Measurements from ENCODE around the gene UTS2B.
"Not testable (repeated sequence)": the region's sequence is repeated elsewhere in the genome, so short reads cannot be mapped to it uniquely, and the experiment has no call there.

Gene UTS2B

DNA sequence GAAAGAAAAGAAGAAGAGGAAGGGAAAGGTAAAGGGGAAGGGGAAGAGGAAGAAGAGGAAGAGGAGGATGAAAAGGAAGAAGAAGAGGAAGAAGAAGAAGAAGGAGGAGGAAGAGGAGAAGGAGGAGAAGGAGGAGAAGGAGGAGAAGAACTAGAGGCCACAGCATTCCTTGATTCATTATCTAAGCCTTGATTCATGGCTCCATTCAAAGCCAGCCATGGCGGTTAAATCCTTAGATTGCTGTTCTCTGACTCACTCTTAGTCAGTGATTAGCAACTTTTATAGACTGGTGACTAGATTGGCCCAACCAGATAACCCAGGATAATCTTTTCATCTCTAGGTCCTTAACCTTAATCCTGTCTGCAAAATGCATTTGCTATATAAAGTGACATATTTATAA lies 83.7 kb downstream of the UTS2B start:
- H3K4me3 ChIP-seq (ENCODE audit: low read depth, low read length) = no peak overlapping the region
- H3K4me1 ChIP-seq = no peaks in the 10 kb centered on the region
- TF ChIP-seq, protein P1, sequence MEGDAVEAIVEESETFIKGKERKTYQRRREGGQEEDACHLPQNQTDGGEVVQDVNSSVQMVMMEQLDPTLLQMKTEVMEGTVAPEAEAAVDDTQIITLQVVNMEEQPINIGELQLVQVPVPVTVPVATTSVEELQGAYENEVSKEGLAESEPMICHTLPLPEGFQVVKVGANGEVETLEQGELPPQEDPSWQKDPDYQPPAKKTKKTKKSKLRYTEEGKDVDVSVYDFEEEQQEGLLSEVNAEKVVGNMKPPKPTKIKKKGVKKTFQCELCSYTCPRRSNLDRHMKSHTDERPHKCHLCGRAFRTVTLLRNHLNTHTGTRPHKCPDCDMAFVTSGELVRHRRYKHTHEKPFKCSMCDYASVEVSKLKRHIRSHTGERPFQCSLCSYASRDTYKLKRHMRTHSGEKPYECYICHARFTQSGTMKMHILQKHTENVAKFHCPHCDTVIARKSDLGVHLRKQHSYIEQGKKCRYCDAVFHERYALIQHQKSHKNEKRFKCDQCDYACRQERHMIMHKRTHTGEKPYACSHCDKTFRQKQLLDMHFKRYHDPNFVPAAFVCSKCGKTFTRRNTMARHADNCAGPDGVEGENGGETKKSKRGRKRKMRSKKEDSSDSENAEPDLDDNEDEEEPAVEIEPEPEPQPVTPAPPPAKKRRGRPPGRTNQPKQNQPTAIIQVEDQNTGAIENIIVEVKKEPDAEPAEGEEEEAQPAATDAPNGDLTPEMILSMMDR (IDR thresholded peaks at IDR 0.05; ENCODE audit: low read depth, low read length) = no peak
- H3K27me3 ChIP-seq = peaks cover 6% of the 10 kb centered on the region; the same call in 1 of the 2 replicates
- no peaks in the 10 kb centered on the region for H3K36me3 ChIP-seq
- no peak for DNase-seq
- H3K9me3 ChIP-seq = no peaks in the 10 kb centered on the region

- H3K27me3 ChIP-seq; H3K4me1 ChIP-seq; DNase-seq; H3K36me3 ChIP-seq; H3K4me3 ChIP-seq (ENCODE audit: low read depth, low read length); H3K9me3 ChIP-seq: not testable (repeated sequence)
These were observed 84.3 kb downstream of the UTS2B start for GRCh38 chr3:191246034-191246433.

- Histone ChIP-seq H3K27me3 (peaks cover 9% of the 10 kb centered on the region; the same call in 1 of the 2 replicates), H3K9me3 (no peaks in the 10 kb centered on the region)
- no peak for DNase-seq
These were observed 86.0 kb downstream of the UTS2B start for GRCh38 chr3:191244242-191244867.

GRCh38 chr3:191240486-191240885 lies 89.8 kb downstream of the UTS2B start:
- H3K36me3 ChIP-seq = no peaks in the 10 kb centered on the region
- H3K4me1 ChIP-seq = no peaks in the 10 kb centered on the region

More at GRCh38 chr3:191244242-191244867, 86.0 kb downstream of the UTS2B start:
- no peak overlapping the region for H3K4me3 ChIP-seq (ENCODE audit: low read depth, low read length)
- no peaks in the 10 kb centered on the region for H3K36me3 ChIP-seq
- no peaks in the 10 kb centered on the region for H3K4me1 ChIP-seq
- TF ChIP-seq, protein P1 (IDR thresholded peaks at IDR 0.05; ENCODE audit: low read depth, low read length) = peak; percentile 21; the same call in 1 of the 2 replicates

DNA sequence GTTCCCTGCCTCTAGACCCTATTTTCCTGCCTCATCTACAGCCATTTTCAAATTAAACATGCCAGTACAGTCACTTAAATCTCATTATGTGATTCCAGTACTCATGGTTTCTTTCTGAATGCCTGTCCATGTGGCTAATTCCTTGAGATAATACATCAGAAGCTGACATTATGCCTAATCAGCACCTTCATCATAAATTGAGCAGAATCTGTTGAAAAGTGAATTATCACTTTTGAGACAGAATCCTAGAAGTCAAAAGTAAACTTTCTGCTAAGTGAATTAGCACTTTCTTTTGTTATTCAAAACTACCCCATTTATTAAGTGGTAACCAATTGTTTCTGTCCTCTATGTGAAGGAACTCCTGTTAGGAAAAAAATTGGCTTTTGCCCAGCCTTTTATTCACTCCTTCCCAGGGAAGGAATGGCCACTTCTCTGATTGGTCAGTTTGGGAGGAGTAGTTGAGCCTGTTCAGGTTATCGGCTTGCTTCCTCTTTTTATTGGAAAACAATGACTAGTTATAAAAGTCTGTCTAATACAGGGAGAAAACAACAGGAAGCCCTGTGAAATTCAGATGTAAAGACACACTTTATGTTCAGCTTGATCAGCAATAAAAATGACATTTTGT lies 90.8 kb downstream of the UTS2B start:
- Histone ChIP-seq H3K27me3 (peaks cover 9% of the 10 kb centered on the region; the same call in 1 of the 2 replicates), H3K4me1 (no peaks in the 10 kb centered on the region), H3K4me3 (ENCODE audit: low read depth, low read length) (no peak overlapping the region), H3K36me3 (no peaks in the 10 kb centered on the region), H3K9me3 (no peaks in the 10 kb centered on the region)
- DNase-seq = no peak
- TF ChIP-seq, protein P1 (IDR thresholded peaks at IDR 0.05; ENCODE audit: low read depth, low read length) = no peak

More at GRCh38 chr3:191240486-191240885, 89.8 kb downstream of the UTS2B start:
- Histone ChIP-seq H3K27me3 (peaks cover 9% of the 10 kb centered on the region; the same call in 1 of the 2 replicates), H3K9me3 (no peaks in the 10 kb centered on the region), H3K4me3 (ENCODE audit: low read depth, low read length) (no peak overlapping the region)
- TF ChIP-seq, protein P1 (IDR thresholded peaks at IDR 0.05; ENCODE audit: low read depth, low read length) = no peak
- DNase-seq = no peak

GRCh38 chr3:191238321-191238817 lies 92.0 kb downstream of the UTS2B start:
- H3K27me3 ChIP-seq = peaks cover 9% of the 10 kb centered on the region; the same call in 1 of the 2 replicates
- H3K9me3 ChIP-seq = no peaks in the 10 kb centered on the region
- H3K4me3 ChIP-seq (ENCODE audit: low read depth, low read length) = no peak overlapping the region
- TF ChIP-seq, protein P1 (IDR thresholded peaks at IDR 0.05; ENCODE audit: low read depth, low read length) = no peak
- H3K4me1 ChIP-seq = no peaks in the 10 kb centered on the region
- no peaks in the 10 kb centered on the region for H3K36me3 ChIP-seq
- DNase-seq = no peak
